ENCODE measurements around the gene BNIPL. TPM values are rescaled to one million over a fixed set of nuclear protein-coding genes. Genes with fewer than 3 reads are reported as not detected.

The BNIPL gene
- total RNA-seq, 4 donors from 2014 or later, result 0.63 to 0.74 (median 0.69) TPM; not detected in 1

DNA sequence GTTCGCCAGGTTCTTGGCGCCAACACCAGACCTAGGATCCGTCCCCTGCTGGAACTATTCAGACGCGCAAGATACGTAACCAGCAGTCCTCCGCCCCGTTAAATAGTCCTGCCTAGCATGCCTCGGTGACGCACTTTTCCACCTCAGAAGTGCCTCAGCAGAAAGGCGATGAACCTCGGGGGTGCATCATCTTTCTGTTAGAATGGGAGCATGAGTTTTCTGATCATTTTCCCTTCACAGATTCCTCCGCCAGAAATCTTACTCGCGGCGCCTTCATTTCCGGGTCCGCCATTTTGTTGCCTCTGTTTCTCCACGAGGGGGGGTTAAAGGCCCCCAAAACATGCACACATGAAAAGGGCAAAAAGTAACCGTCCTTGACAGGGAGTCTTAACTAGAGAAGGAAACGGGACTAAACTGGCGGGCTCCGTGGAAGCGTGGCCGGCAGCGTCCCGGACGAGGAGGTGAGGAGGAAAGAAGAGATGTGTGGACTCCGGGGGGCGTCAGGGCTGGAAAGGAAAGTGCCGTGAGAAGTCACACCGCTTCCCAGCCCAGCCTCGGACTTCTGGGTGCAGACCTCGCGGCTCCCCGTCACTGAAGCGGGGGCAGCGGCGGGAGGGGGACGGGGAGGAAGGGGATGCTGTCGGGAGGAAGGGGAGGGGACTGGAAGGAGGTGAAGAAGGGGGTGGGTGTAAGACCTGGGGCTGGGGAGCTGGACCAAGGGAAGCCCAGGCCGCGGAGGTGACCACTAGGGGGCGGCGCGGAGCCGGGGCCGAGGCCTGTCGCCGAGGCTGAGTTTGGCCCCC, 34.3 kb downstream of the BNIPL start, which contains the start of gene GABPB2:
TSS of gene GABPB2 (plus strand) at position 288 of the 803 bp plus-strand sequence. CDS start 17,429 bp downstream, outside the sequence.
- peak; percentile 94 for ATAC-seq (ENCODE audit: low FRiP score)

DNA sequence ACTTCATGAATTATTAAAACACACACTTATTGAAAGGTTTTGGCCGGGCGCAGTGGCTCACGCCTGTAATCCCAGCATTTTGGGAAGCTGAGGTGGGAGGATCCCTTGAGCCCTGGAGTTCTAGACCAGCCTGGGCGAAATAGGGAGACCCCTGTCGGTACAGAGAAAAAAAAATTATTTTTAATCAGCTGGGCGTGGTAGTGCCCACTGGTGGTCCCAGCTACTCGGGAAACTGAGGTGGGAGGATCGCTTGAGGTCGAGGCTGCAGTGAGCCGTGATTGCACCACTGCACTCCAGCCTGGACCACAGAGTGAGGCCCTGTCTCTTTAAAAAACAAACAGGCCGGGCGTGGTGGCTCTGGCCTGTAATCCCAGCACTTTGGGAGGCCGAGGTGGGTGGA, 35.8 kb downstream of the BNIPL start:
- ATAC-seq (ENCODE audit: low FRiP score), result no peak

More for the DNA sequence above, 34.3 kb downstream of the BNIPL start, which contains the start of gene GABPB2:
- TF ChIP-seq, protein P1, sequence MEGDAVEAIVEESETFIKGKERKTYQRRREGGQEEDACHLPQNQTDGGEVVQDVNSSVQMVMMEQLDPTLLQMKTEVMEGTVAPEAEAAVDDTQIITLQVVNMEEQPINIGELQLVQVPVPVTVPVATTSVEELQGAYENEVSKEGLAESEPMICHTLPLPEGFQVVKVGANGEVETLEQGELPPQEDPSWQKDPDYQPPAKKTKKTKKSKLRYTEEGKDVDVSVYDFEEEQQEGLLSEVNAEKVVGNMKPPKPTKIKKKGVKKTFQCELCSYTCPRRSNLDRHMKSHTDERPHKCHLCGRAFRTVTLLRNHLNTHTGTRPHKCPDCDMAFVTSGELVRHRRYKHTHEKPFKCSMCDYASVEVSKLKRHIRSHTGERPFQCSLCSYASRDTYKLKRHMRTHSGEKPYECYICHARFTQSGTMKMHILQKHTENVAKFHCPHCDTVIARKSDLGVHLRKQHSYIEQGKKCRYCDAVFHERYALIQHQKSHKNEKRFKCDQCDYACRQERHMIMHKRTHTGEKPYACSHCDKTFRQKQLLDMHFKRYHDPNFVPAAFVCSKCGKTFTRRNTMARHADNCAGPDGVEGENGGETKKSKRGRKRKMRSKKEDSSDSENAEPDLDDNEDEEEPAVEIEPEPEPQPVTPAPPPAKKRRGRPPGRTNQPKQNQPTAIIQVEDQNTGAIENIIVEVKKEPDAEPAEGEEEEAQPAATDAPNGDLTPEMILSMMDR (IDR thresholded peaks at IDR 0.05), result peak in 1 of 3 donors; percentile 22
- DNase-seq (ENCODE audit: low spot score), result peak; percentile 82

GRCh38 chr1:151085953-151086559, 49.7 kb downstream of the BNIPL start:
- TF ChIP-seq, protein P1 (IDR thresholded peaks at IDR 0.05), result no peak
- no peak for DNase-seq (ENCODE audit: low spot score)
- no peak for ATAC-seq (ENCODE audit: low FRiP score)

More for the DNA sequence above, 35.8 kb downstream of the BNIPL start:
- DNase-seq (ENCODE audit: low spot score), result no peak
- TF ChIP-seq, protein P1 (IDR thresholded peaks at IDR 0.05), result no peak

Small RNAs within 50 kb of the gene (small RNA-seq; reads per million reads assigned to genes)
- gene RNU6-884P, result not detected

Other genes with a start within 250 kb of the BNIPL start
- gene CTSK, start 228.3 kb upstream of the BNIPL start, total RNA-seq, result 10 to 100 TPM; 41.2 to 74.5 (median 59.6) TPM
- gene ARNT, start 160.0 kb upstream of the BNIPL start, total RNA-seq, result 10 to 100 TPM; 45.0 to 75.0 (median 58.3) TPM
- gene CTXND2, start 149.4 kb upstream of the BNIPL start, total RNA-seq, result not detected
- 10 to 100 TPM; 23.7 to 32.9 (median 27.8) TPM for gene SETDB1, start 110.2 kb upstream of the BNIPL start, total RNA-seq
- 100 to 1,000 TPM in 3 of 4 donors, 10 to 100 TPM in 1; 96.8 to 144 (median 131) TPM for gene CERS2, start 61.8 kb upstream of the BNIPL start, total RNA-seq
- gene ANXA9, start 54.3 kb upstream of the BNIPL start, total RNA-seq, result 10 to 100 TPM in 1 of 4 donors, 1 to 10 TPM in 2, under 1 TPM in 1; 0.79 to 26.4 (median 5.6) TPM
- 10 to 100 TPM; 15.5 to 35.4 (median 33.2) TPM for gene MINDY1, start 29.7 kb upstream of the BNIPL start, total RNA-seq
- 10 to 100 TPM in 3 of 4 donors, 1 to 10 TPM in 1; 6.2 to 20.6 (median 16.2) TPM for gene PRUNE1, start 28.1 kb upstream of the BNIPL start, total RNA-seq
- 1 to 10 TPM; 2.8 to 7.8 (median 5.6) TPM for gene C1orf56, start 11.2 kb downstream of the BNIPL start, total RNA-seq
- 100 to 1,000 TPM in 1 of 4 donors, 10 to 100 TPM in 3; 56.6 to 115 (median 92.0) TPM for gene CDC42SE1, start 23.0 kb downstream of the BNIPL start, total RNA-seq
- gene MLLT11, start 23.8 kb downstream of the BNIPL start, total RNA-seq, result 1 to 10 TPM in 2 of 4 donors, under 1 TPM in 2; 0.47 to 6.6 (median 0.79) TPM
- 10 to 100 TPM; 15.0 to 36.1 (median 21.2) TPM for gene GABPB2, start 34.2 kb downstream of the BNIPL start, total RNA-seq
- gene SEMA6C, start 110.0 kb downstream of the BNIPL start, total RNA-seq, result 10 to 100 TPM in 1 of 4 donors, 1 to 10 TPM in 3; 2.6 to 25.5 (median 4.1) TPM
- 10 to 100 TPM in 3 of 4 donors, 1 to 10 TPM in 1; 7.6 to 16.4 (median 13.0) TPM for gene TNFAIP8L2, start 120.1 kb downstream of the BNIPL start, total RNA-seq
- 10 to 100 TPM in 2 of 4 donors, 1 to 10 TPM in 2; 4.1 to 11.0 (median 9.8) TPM for gene LYSMD1, start 129.3 kb downstream of the BNIPL start, total RNA-seq
- gene SCNM1, start 129.6 kb downstream of the BNIPL start, total RNA-seq, result 10 to 100 TPM; 12.0 to 24.7 (median 20.7) TPM
- 1 to 10 TPM in 1 of 4 donors, not detected in 3; 1.9 TPM for gene TMOD4, start 139.4 kb downstream of the BNIPL start, total RNA-seq
- gene VPS72, start 153.6 kb downstream of the BNIPL start, total RNA-seq, result 10 to 100 TPM; 24.0 to 26.1 (median 24.6) TPM
- 10 to 100 TPM; 31.5 to 94.2 (median 59.4) TPM for gene PIP5K1A, start 162.0 kb downstream of the BNIPL start, total RNA-seq
- gene PSMD4, start 218.1 kb downstream of the BNIPL start, total RNA-seq, result 100 to 1,000 TPM in 3 of 4 donors, 10 to 100 TPM in 1; 96.4 to 148 (median 131) TPM
- gene ZNF687, start 245.7 kb downstream of the BNIPL start, total RNA-seq, result 10 to 100 TPM; 10.1 to 15.3 (median 14.2) TPM